Measurements from ENCODE around the gene MEGF6.

Gene MEGF6

DNA sequence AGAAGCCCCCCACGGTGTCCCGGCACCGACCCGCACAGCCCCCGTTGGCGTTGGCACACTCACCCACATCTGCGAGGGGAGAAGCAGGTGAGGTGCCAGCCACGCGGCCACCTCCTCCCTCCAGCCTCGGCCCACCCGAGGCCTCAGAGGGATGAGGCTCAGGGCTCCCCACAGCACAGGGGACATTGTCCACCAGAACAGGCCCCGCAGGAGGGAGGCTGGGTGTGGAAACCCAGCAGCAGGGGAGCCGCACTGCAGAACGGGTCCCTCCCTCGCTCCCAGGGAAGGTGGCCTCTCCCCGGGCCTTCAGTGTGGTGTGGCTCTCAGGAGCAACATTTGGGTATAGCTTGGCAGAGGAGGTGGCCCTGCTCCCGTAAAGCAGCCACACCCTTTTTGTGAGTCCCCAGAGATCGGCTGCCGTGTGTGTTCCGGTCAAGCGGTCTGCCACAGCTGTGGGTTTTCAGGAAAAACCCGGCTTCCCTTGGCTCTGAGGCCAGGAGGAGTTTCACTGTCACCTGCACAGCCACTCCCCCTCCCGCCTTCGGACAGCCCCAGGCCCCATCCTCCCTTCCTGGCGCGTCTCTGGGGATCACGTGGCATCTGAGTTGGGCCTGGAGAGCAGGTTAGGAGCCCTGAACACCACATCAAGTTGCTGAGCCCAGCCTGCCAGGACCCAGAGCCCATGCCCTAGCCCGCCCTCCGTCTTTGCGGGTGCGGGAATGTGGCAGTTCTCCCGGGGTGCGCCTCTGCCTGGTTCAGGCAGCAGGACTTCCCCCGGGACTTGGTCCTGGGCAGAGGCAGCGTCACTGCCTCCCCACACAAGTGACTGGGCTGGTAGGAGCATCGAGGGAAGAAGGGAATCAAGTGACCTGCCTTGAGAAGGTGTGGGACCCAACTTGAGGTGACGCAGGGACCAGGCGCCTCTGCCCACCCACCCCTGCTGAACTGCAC, 64.0 kb downstream of the MEGF6 start:
- H3K27me3 ChIP-seq (ENCODE audit: insufficient read depth, poor library complexity, severe bottlenecking), result no peaks in the 10 kb centered on the region
- no peak for TF ChIP-seq REST (IDR thresholded peaks at IDR 0.05; ENCODE audit: insufficient replicate concordance, low read depth)
- no peak overlapping the region for H3K27ac ChIP-seq (replicated peaks)
- no peak for DNase-seq (ENCODE audit: low read depth in 1 of 2, low spot score in 1 of 2)
- H3K4me3 ChIP-seq (replicated peaks; ENCODE audit: insufficient read depth, low read length), result no peak overlapping the region

DNA sequence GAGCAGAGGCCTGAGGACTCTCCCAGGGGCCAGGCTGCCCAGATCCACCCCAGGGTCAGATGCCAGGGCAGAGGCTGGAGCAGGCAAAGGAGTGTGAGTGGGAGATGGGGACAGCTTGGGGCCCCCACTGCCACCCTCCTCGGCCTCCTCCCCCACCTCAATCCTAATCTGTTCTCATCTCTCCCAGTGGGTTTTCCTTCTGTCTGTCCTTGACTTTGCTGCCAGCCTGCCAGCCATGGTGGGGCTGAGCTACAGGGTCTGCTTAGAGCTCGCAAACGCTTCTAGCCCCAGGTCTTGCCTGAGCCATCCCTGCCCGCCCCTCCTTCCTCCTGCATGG, 65.3 kb downstream of the MEGF6 start:
- Histone ChIP-seq H3K27me3 (ENCODE audit: insufficient read depth, poor library complexity, severe bottlenecking) (no peaks in the 10 kb centered on the region), H3K27ac (replicated peaks) (no peak overlapping the region), H3K4me3 (replicated peaks; ENCODE audit: insufficient read depth, low read length) (no peak overlapping the region)
- no peak for DNase-seq (ENCODE audit: low read depth in 1 of 2, low spot score in 1 of 2)
- no peak for TF ChIP-seq SPI1 (IDR thresholded peaks at IDR 0.05; ENCODE audit: borderline replicate concordance, low read depth)
- TF ChIP-seq REST (IDR thresholded peaks at IDR 0.05; ENCODE audit: insufficient replicate concordance, low read depth), result no peak
- no peak for TF ChIP-seq POLR2AphosphoS5 (IDR thresholded peaks at IDR 0.05; ENCODE audit: low read depth)
- no peak for TF ChIP-seq CTCF (IDR thresholded peaks at IDR 0.05; ENCODE audit: insufficient read depth, low read length)
- TF ChIP-seq GABPA (IDR thresholded peaks at IDR 0.05; ENCODE audit: low read depth), result no peak

GRCh38 chr1:3545363-3546047, 65.8 kb downstream of the MEGF6 start:
- no peak overlapping the region for H3K4me3 ChIP-seq (replicated peaks; ENCODE audit: insufficient read depth, low read length)
- no peaks in the 10 kb centered on the region for H3K27me3 ChIP-seq (ENCODE audit: insufficient read depth, poor library complexity, severe bottlenecking)
- no peak overlapping the region for H3K27ac ChIP-seq (replicated peaks)
- DNase-seq (ENCODE audit: low read depth in 1 of 2, low spot score in 1 of 2), result no peak
- no peak for TF ChIP-seq GABPA (IDR thresholded peaks at IDR 0.05; ENCODE audit: low read depth)
- TF ChIP-seq SPI1 (IDR thresholded peaks at IDR 0.05; ENCODE audit: borderline replicate concordance, low read depth), result no peak
- TF ChIP-seq CTCF (IDR thresholded peaks at IDR 0.05; ENCODE audit: insufficient read depth, low read length), result no peak
- no peak for TF ChIP-seq POLR2AphosphoS5 (IDR thresholded peaks at IDR 0.05; ENCODE audit: low read depth)
- TF ChIP-seq REST (IDR thresholded peaks at IDR 0.05; ENCODE audit: insufficient replicate concordance, low read depth), result no peak
